Upper lobe of left lung (tissue), 4 donors: ENCODE results near the gene EXOC6B.

ENCODE experiments used
- EP300 ChIP-seq, 4 donors: sonication (generic); formaldehyde crosslinking; IDR thresholded peaks; one replicate each; pipeline ENCODE4 v1.5.1; 2017; ENCODE audit warnings: antibody characterized with exemption in 4 of 4, control low read depth in 2 of 4
- POLR2A ChIP-seq, 4 donors: fragments of 450-650 bp; IDR thresholded peaks; one replicate each; pipeline ENCODE4 v1.5.1; 2016 to 2017; ENCODE audit warnings: antibody characterized with exemption in 4 of 4, mild to moderate bottlenecking in 2 of 4
- POLR2AphosphoS5 ChIP-seq, 2 donors: sonication (generic); formaldehyde crosslinking; IDR thresholded peaks; one replicate each; pipeline ENCODE4 v1.5.1; 2017; ENCODE audit warnings: antibody characterized with exemption in 2 of 2
- TF ChIP-seq, protein P1 (sequence below), 6 experiments: fragments of 450-650 bp in 4 of 6; fragments of 200-600 bp in 2 of 6; sonication (generic) in 2 of 6; IDR thresholded peaks; one replicate each; pipeline ENCODE4 v1.5.1; 2016 to 2019; ENCODE audit warnings: antibody characterized with exemption in 6 of 6

- TF ChIP-seq, protein P1, sequence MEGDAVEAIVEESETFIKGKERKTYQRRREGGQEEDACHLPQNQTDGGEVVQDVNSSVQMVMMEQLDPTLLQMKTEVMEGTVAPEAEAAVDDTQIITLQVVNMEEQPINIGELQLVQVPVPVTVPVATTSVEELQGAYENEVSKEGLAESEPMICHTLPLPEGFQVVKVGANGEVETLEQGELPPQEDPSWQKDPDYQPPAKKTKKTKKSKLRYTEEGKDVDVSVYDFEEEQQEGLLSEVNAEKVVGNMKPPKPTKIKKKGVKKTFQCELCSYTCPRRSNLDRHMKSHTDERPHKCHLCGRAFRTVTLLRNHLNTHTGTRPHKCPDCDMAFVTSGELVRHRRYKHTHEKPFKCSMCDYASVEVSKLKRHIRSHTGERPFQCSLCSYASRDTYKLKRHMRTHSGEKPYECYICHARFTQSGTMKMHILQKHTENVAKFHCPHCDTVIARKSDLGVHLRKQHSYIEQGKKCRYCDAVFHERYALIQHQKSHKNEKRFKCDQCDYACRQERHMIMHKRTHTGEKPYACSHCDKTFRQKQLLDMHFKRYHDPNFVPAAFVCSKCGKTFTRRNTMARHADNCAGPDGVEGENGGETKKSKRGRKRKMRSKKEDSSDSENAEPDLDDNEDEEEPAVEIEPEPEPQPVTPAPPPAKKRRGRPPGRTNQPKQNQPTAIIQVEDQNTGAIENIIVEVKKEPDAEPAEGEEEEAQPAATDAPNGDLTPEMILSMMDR (IDR thresholded peaks at IDR 0.05) = no peak
- TF ChIP-seq EP300 (IDR thresholded peaks at IDR 0.05) (no peak), POLR2AphosphoS5 (IDR thresholded peaks at IDR 0.05) (no peak), POLR2A (IDR thresholded peaks at IDR 0.05) (no peak)
Measured at GRCh38 chr2:72289283-72289682, 536.5 kb downstream of the EXOC6B start.
